Nucleus accumbens (tissue), 56 donors: ENCODE results near the gene SAMD4A.

ENCODE experiments used
- DNase-seq, 56 donors: peaks; one replicate each; lab custom pipeline; 2025; lab: John Stamatoyannopoulos, UW

SAMD4A gene

GRCh38 chr14:54675236-54676128, 108.6 kb downstream of the SAMD4A start:
- DNase-seq: no peak

GRCh38 chr14:54676812-54677708, 110.1 kb downstream of the SAMD4A start:
- DNase-seq: peak in 29 of 56 donors; percentile 5 to 70 (median 28)

GRCh38 chr14:54680651-54681050, 113.7 kb downstream of the SAMD4A start:
- no peak for DNase-seq

DNA sequence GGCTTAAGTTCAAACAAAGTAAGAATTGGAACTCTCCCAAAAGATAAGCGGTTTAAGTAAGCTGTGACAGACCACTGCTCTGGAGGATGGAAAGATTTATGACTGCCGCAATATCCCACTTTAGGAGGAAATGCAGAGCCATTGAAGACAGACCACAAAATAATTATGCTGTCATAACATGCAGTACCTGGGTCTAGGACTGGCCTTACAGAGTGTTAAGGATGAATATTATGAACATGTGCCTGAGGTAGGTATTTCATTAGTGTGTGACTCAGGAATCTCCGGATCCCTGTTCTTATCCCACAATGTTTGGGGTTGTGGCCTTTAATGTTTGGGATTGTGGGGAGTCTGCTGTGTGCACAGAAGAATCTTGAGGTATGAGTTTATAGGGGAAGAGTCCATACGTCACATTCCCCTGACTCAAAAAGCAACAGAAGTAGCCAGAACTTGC, 114.9 kb downstream of the SAMD4A start:
- no peak for DNase-seq

DNA sequence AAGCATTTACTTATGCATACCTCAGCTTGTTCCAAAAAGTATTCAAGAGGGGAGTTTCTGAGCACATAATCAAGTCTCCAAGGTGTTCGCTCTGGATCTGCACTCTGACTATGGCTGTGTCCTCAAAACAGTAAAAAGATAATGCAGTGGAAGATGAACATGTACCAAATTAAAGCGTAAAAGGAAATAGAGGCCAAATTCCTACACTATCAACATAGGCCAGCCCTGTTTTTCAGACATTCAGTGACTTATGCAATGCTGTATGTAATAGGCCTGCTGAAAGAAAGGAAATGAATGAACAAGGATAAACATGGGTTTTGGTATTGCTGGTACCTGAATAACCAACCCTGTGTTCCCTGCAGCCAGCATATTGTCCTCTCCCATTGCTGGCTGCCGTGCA, 115.7 kb downstream of the SAMD4A start:
- DNase-seq: no peak

GRCh38 chr14:54683882-54684794, 117.2 kb downstream of the SAMD4A start:
- peak in 1 of 56 donors; percentile 32 for DNase-seq

- no peak for DNase-seq
Measured at GRCh38 chr14:54685286-54685845, 118.4 kb downstream of the SAMD4A start.

GRCh38 chr14:54686219-54686870, 119.4 kb downstream of the SAMD4A start:
- DNase-seq: peak in 18 of 56 donors; percentile 10 to 72 (median 25)

- no peak for DNase-seq
Measured at GRCh38 chr14:54686871-54687749, 120.2 kb downstream of the SAMD4A start.

DNA sequence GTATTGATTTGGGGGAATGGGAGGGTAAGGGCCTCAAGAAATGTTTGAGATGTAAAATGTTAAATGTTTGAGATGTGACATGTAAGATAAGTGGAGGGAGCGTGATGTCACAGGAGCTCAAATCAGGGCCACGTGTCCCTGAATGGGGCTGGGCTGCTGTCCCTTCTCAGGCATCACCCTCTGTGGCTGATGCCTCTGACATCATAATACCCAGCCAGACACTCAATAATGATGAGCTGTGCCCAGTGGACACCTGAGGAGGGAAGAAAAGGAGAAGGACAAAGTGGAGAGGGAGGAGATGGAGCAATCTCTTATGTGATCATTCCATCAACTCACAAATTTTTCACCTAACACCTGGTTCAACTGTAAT, 120.8 kb downstream of the SAMD4A start:
- no peak for DNase-seq

- DNase-seq: no peak
Measured at GRCh38 chr14:54688229-54688628, 121.3 kb downstream of the SAMD4A start.

- no peak for DNase-seq
Measured at GRCh38 chr14:54689928-54690327, 123.0 kb downstream of the SAMD4A start.

- DNase-seq: no peak
Measured at GRCh38 chr14:54690887-54691286, 124.0 kb downstream of the SAMD4A start.

DNA sequence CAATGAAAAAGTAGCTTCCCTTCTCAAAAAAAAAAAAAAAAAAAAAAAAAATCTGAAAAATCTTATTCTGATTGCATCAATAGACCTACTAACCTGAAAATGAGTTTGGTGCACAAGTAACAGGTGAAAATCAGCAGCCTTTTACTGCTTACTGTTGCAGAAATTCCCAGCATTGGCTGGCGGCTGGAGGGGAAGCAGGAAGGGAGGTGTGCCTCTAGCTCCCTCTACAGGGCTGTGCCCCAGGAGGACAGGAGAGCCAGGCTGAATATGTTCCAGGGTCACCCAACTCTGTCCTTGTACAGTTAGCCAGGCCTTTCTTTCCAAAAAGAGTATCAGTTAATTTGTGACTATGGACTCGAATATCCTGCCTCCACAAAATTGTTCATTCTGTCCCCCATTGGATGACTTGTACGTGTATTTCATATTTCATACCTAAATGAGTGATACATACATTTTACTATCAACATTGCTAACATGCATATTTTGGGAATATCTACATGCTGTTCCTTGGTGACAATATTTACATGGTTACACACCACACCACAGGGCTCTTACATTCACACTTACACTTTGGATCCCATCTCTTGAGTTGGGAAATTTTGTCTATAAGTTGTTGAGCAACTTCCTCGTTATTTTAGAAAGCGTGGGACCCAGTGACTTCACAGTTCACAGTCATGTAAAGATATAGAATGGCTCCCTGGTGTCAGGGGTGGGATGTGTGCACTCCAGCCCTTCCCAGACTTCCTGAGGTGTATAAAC, 124.8 kb downstream of the SAMD4A start:
- peak in 49 of 56 donors; percentile 10 to 81 (median 43) for DNase-seq

DNA sequence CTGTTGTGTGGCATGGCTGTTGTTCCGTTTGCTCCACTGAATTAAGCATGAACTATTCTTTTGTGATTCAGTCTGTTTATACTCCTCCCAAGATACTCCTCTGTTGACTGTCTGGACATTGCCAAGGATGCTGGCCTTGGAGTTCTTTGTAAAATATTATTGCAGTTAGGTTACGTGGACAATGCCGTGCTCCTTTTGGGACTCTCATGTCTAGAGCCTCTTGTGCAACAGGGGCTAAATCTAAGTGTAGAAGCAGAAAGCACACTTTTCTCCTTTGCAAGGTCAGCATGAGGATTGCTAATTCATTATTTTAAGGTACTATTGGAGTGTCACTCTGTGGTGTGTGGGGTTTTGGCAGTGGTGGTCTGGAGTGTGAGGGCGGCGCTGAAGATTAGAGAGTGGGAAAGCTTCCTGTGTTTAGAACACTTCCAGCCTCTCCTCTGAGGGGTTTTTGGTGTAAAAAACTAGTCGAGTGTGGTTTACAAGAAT, 125.4 kb downstream of the SAMD4A start:
- no peak for DNase-seq

GRCh38 chr14:54693761-54694160, 126.8 kb downstream of the SAMD4A start:
- no peak for DNase-seq

DNA sequence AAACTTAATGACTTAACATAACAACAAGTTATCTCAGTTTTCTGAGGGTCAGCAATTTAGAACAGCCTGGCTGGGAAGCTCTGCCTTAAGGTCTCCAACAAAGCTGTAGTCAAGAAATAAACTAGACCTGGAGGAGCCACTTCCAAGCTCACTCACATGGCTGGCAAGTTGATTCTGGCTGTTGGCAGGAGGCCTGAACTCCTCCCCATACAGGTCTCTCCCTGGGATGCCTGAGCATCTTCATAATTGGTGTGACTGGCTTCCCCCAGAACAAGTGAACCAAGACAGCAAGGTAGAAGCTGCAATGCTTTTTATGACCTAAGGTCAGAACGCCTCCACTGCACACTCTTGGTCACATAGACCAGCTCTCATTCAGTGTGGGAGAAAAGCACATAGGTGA, 128.3 kb downstream of the SAMD4A start:
- DNase-seq: no peak
